WTC11 (cell line): ENCODE data around the gene LIN7B. TPM values are rescaled to one million over a fixed set of nuclear protein-coding genes. Genes with fewer than 3 reads are reported as not detected.

Experiments used
- ATAC-seq: fragments of 200-7000 bp; cut with Tn5 transposase; 2 replicates; pipeline ENCODE4 v1.10.0; 2021; ENCODE audit warnings: mild to moderate bottlenecking, moderate library complexity
- CTCF ChIA-PET: fragments of 300-600 bp; sonication (Branson Sonifier 250); formaldehyde crosslinking; loops from one replicate; lab custom pipeline; 2021; ENCODE audit warnings: antibody characterized with exemption; lab: Charles Lee
- POLR2A ChIA-PET: fragments of 350-600 bp; sonication (Branson Sonifier 250); formaldehyde crosslinking; loops from one replicate; lab custom pipeline; 2021; ENCODE audit warnings: antibody characterized with exemption; lab: Charles Lee
- DNase-seq: peaks from one replicate; pipeline ENCODE4 v3.0.0; 2021; ENCODE audit warnings: low spot score
- H3K27ac Mint-ChIP-seq: 2 replicates; pipeline ENCODE4 v1.8.0; 2021; ENCODE audit warnings: mixed read lengths
- H3K27me3 Mint-ChIP-seq: 2 replicates; pipeline ENCODE4 v1.8.0; 2021; ENCODE audit warnings: low read depth, mild to moderate bottlenecking, moderate library complexity, mixed read lengths
- H3K36me3 Mint-ChIP-seq: 2 replicates; pipeline ENCODE4 v1.8.0; 2021; ENCODE audit warnings: mixed read lengths
- H3K4me1 Mint-ChIP-seq: 2 replicates; pipeline ENCODE4 v1.8.0; 2022; ENCODE audit warnings: mixed read lengths
- H3K4me3 Mint-ChIP-seq: 2 replicates; pipeline ENCODE4 v1.8.0; 2021; ENCODE audit warnings: mild to moderate bottlenecking, moderate library complexity, mixed read lengths
- H3K9me3 Mint-ChIP-seq: 2 replicates; pipeline ENCODE4 v1.8.0; 2021; ENCODE audit warnings: mixed read lengths
- FOXP4 ChIP-seq: sonication (generic); formaldehyde crosslinking; IDR thresholded peaks from 2 replicates; pipeline ENCODE4 v1.8.0; 2022; ENCODE audit warnings: mild to moderate bottlenecking, missing genetic modification reagents
- HMGXB4 ChIP-seq: sonication (generic); formaldehyde crosslinking; IDR thresholded peaks from 2 replicates; pipeline ENCODE4 v1.8.1; 2023; ENCODE audit warnings: mild to moderate bottlenecking, moderate library complexity, missing genetic modification reagents
- NR3C1 ChIP-seq: sonication (generic); formaldehyde crosslinking; conservative IDR thresholded peaks from 2 replicates; pipeline ENCODE4 v1.8.1; 2023; ENCODE audit warnings: low read depth, mild to moderate bottlenecking, missing genetic modification reagents
- ZBTB21 ChIP-seq: sonication (generic); formaldehyde crosslinking; IDR thresholded peaks from 2 replicates; pipeline ENCODE4 v1.8.1; 2023; ENCODE audit warnings: mild to moderate bottlenecking, missing genetic modification reagents, borderline replicate concordance
- ZNF263 ChIP-seq: sonication (generic); formaldehyde crosslinking; IDR thresholded peaks from 2 replicates; pipeline ENCODE4 v1.8.1; 2022; ENCODE audit warnings: low read depth, mild to moderate bottlenecking, moderate library complexity, missing genetic modification reagents
- total RNA-seq: library from RNA; stranded (reverse); gene quantifications from 3 replicates; pipeline ENCODE4 v1.2.3, GENCODE V29; 2021
- TF ChIP-seq, protein P1 (sequence below): sonication (generic); formaldehyde crosslinking; IDR thresholded peaks from 2 replicates; pipeline ENCODE4 v1.8.0; 2022; ENCODE audit warnings: mild to moderate bottlenecking, missing genetic modification reagents
- TF ChIP-seq, protein P2 (sequence below): fragments of 250-450 bp; sonication (Bioruptor Pico); conservative IDR thresholded peaks from 2 replicates; pipeline ENCODE4 v1.9.0; 2021; ENCODE audit warnings: mild to moderate bottlenecking
- TF ChIP-seq, protein P3 (sequence below): sonication (generic); formaldehyde crosslinking; IDR thresholded peaks from 2 replicates; pipeline ENCODE4 v1.8.0; 2023; ENCODE audit warnings: missing genetic modification reagents, mild to moderate bottlenecking, borderline replicate concordance

The LIN7B gene
- total RNA-seq, 1 experiment from 2014 or later: 5.1 TPM

DNA sequence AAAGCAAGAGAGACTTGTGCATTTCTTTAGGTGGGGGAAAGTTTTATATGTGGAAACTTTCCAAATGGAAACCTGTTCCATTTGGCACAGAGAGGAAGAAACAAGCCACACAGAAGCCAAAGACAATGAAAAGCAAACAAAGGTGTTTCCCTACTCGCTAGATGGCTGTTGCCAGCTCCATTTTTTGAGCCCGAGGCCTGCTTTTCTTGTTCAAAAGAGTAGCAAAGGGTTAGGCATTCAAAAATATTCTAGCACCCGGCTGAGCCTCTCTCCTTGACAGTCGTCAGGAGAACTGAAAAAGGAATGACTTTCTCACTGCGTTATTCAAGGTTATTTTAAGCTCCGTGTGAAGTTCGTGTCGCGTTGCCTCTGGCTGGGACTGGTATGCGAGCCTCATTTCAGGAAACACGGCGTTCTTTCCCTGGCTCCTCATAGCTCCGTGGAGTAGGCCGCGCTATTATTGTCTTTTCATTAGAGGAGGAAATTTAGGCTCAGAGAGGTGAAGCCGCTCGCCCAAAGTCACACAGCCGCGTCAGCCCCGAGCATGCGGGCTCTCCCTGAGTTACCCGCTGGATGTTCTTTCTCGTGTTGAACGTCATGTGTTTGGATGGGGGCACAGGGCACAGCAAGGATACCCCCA lies 51.1 kb downstream of the LIN7B start:
- DNase-seq (no peak), ATAC-seq (no peak)
- peak overlapping the region; percentile 29 for H3K4me3 Mint-ChIP-seq
- H3K27ac Mint-ChIP-seq: peak overlapping the region; percentile 49; the same call in 1 of the 2 replicates
- ChIA-PET POLR2A (interaction anchor here (0.5 to 0.7 kb wide), 2 partner anchors 10 to 79 kb away, joined by 3 to 4 read pairs; partner anchors contain the start of gene HRC), CTCF (interaction anchor here (0.6 to 3.3 kb wide), 11 partner anchors 10 to 172 kb away, joined by 3 to 21 read pairs (median 6); partner anchors contain the start of genes HRC, LIN7B and RUVBL2)
- no peaks in the 10 kb centered on the region for H3K9me3 Mint-ChIP-seq
- TF ChIP-seq FOXP4 (no peak), NR3C1 (CRISPR knock-in tag) (no peak), ZBTB21 (CRISPR knock-in tag) (no peak)
- TF ChIP-seq, protein P1, sequence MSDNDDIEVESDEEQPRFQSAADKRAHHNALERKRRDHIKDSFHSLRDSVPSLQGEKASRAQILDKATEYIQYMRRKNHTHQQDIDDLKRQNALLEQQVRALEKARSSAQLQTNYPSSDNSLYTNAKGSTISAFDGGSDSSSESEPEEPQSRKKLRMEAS (CRISPR knock-in tag): no peak
- TF ChIP-seq, protein P2, sequence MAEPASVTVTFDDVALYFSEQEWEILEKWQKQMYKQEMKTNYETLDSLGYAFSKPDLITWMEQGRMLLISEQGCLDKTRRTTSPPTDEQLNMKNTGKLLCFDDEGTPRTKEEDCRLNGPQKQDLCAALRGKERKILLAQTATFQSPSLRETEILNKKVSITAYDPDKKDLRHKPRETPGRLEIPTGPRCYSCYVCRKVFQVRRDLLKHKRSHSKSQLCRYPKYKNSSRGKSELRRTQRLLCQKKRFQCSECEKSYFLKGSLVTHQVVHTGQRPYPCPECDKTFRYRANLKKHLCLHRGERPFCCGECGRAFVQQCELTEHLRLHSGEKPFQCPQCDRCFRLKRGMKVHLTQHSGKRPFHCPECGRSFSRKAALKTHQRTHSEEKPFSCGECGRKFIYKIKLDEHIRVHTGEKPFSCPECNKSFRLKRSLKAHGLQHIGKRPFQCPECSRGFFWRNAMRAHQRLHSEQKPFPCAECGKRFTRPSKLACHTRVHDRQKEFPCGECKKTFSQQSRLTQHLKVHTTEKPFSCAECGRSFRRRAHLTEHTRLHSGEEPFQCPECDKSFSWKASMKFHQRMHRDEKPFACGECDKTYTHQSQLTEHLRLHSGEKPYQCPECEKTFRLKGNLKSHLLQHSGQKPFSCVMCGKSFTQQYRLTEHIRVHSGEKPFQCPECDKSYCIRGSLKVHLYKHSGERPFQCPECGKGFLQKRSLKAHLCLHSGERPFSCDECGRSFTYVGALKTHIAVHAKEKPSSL (CRISPR knock-in tag): no peak
- TF ChIP-seq, protein P3, sequence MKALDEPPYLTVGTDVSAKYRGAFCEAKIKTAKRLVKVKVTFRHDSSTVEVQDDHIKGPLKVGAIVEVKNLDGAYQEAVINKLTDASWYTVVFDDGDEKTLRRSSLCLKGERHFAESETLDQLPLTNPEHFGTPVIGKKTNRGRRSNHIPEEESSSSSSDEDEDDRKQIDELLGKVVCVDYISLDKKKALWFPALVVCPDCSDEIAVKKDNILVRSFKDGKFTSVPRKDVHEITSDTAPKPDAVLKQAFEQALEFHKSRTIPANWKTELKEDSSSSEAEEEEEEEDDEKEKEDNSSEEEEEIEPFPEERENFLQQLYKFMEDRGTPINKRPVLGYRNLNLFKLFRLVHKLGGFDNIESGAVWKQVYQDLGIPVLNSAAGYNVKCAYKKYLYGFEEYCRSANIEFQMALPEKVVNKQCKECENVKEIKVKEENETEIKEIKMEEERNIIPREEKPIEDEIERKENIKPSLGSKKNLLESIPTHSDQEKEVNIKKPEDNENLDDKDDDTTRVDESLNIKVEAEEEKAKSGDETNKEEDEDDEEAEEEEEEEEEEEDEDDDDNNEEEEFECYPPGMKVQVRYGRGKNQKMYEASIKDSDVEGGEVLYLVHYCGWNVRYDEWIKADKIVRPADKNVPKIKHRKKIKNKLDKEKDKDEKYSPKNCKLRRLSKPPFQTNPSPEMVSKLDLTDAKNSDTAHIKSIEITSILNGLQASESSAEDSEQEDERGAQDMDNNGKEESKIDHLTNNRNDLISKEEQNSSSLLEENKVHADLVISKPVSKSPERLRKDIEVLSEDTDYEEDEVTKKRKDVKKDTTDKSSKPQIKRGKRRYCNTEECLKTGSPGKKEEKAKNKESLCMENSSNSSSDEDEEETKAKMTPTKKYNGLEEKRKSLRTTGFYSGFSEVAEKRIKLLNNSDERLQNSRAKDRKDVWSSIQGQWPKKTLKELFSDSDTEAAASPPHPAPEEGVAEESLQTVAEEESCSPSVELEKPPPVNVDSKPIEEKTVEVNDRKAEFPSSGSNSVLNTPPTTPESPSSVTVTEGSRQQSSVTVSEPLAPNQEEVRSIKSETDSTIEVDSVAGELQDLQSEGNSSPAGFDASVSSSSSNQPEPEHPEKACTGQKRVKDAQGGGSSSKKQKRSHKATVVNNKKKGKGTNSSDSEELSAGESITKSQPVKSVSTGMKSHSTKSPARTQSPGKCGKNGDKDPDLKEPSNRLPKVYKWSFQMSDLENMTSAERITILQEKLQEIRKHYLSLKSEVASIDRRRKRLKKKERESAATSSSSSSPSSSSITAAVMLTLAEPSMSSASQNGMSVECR (CRISPR knock-in tag): no peak
- H3K4me1 Mint-ChIP-seq: peaks cover 6% of the 10 kb centered on the region
- no peaks in the 10 kb centered on the region for H3K36me3 Mint-ChIP-seq
- peaks cover 8% of the 10 kb centered on the region for H3K27me3 Mint-ChIP-seq

DNA sequence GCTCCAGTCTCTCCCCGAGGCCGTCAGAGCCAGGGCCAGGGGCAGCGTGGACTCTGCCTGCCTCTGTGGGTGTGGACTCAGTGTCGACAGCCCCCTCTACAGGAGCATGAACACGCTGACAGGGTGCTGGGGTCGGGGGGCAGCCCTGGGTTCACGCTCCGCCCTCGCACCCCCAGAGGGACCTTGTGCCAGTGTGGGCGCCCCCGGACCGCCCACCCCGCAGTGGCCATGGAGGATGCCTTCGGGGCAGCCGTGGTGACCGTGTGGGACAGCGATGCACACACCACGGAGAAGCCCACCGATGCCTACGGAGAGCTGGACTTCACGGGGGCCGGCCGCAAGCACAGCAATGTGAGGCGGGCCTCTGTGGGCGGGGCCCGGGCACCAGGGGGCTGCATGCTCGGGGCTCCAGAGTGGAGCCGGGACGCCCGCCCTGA lies 51.7 kb downstream of the LIN7B start:
- DNase-seq: peak; percentile 39
- Mint-ChIP-seq H3K27ac (no peak overlapping the region), H3K9me3 (no peaks in the 10 kb centered on the region), H3K36me3 (no peaks in the 10 kb centered on the region), H3K27me3 (peaks cover 8% of the 10 kb centered on the region), H3K4me1 (peaks cover 6% of the 10 kb centered on the region), H3K4me3 (0 out of 2 replicates have a peak overlapping the region, but pooled peaks have one; percentile 18)
- peak; percentile 94 for ATAC-seq
- ChIA-PET POLR2A (no interaction called here), CTCF (interaction anchor here (0.6 to 3.3 kb wide), 10 partner anchors 10 to 172 kb away, joined by 3 to 21 read pairs (median 4); partner anchors contain the start of genes HRC, LIN7B and RUVBL2)
- TF ChIP-seq HMGXB4 (CRISPR knock-in tag) (peak; percentile 35; the same call in 1 of the 2 replicates), ZNF263 (CRISPR knock-in tag) (no peak)
- TF ChIP-seq, protein P1 (CRISPR knock-in tag): peak; percentile 40; the same call in 1 of the 2 replicates
